ENCODE results near the gene RNF145.
"Not testable (repeated sequence)": the region's sequence is repeated elsewhere in the genome, so short reads cannot be mapped to it uniquely, and the experiment has no call there.

Gene RNF145

DNA sequence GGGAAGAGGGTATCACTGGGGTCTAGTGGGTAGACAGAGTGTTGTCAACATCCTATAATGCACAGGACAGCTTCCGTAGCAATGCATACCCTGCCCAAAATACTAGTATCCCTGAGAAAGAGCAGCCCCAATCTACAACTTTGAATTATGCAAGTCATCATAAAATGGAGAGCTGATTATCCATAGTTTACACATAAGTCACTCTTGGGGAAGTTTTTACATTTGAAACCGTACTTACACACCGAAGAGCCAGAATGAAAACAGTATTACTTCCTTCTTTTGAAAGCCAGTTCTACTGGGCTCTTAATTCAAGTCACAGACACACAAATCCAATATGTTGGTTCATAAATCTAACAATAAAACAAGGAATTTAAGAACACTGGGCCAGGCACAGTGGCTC is 21.6 kb downstream of the RNF145 start:
- no peak for DNase-seq

DNA sequence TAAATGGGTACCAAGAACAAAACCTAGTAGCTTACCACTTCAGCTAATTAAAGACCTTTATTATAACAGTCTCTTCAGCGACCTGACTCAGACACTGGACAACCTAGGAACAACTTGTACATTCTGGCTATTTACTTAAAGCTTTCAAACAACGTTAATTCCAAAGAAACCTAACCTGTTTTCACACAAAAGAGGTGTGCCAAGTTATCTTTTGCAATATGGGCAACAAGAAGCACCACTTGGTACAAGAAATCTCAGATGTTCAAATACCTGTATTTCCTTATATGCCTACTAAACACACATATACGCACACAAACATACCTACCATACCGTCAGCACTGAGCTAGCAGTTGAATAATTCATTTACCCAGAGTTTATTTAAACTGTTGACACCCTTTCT is 23.0 kb downstream of the RNF145 start:
- no peak for DNase-seq

DNA sequence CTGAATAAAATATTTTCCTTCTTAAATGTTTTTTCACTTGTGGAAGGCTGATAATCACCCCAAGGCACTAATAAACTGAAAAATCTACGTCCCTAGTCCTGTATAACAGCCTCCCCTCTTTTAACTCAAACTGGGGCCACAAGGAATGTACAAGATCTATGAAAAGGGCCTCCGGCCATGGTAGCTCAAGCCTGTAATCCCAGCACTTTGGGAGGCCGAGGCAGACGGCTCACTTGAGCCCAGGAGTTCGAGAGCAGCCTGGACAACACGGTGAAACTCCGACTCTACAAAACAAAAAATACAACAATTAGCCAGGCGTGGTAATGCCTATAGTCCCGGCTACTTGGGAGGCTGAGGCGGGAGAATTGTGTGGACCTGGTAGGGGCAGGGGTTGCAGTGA is 23.6 kb downstream of the RNF145 start:
- no peak for DNase-seq

- no peak for DNase-seq
Observed at GRCh38 chr5:159184858-159185381, 24.4 kb downstream of the RNF145 start.

- DNase-seq, result no peak
Observed at GRCh38 chr5:159184236-159184635, 25.1 kb downstream of the RNF145 start.

DNA sequence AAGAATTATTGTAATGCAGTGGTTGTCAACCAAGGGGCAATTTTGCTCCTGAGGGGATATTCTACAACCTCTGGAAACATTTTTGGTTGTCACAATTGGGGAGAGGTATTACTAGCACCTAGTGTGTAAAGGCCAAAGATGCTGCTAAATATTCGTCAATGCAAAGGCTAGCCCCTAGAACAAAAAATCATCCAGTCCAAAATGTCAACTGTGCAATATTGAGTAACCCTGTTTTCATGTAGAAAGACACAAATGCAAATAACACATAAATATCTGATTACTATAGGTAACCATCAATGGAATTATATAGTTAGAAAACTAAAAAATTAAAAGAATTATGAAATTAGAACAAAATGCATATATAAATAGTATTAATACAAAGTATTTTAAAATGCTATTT is 26.1 kb downstream of the RNF145 start:
- no peak for DNase-seq

GRCh38 chr5:159182691-159183090 is 26.7 kb downstream of the RNF145 start:
- DNase-seq, result no peak

DNA sequence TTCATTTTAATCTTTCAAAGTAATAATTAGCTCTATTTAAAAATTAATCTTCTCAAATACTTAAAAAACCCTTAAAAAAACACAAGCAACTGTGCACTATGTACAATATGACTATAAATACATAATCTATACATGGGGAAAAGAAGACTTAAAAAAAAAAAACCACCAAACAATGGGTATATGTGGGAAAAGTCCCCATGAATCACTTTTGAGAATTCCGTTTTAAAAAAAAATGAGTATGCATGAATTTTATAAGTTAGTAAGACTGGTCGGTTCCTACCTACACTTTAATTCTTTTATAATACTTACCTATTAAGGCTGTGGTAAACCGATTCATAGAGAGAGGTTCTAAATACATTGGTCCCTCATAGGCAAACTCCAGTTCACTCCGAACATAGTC is 27.7 kb downstream of the RNF145 start:
- no peak for DNase-seq

GRCh38 chr5:159181152-159181551 is 28.2 kb downstream of the RNF145 start:
- no peak for DNase-seq

- no peak for DNase-seq
Observed at GRCh38 chr5:159179529-159180305, 29.6 kb downstream of the RNF145 start.

DNA sequence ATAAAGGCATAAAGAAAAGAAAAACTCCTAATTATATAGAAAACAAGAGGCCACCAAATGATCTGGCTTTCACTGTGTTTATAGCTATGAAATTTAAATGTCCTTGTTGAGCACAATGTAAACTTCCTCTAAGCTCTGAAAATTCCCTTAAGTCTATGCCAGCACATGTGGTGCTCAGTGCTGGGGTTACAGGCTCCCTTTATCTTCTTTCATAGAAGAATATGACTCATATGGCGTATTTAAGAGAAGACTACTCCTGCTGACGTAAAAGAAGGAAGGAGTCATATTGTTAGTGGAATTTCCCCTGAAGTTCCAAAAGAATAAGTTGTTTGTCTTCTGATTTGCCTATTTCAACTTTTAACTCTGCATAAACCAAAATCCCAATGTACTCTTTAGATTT is 30.4 kb downstream of the RNF145 start:
- no peak for DNase-seq

GRCh38 chr5:159175547-159175946 is 33.8 kb downstream of the RNF145 start:
- no peak for DNase-seq

- no peak for DNase-seq
Observed at GRCh38 chr5:159174511-159175168, 34.7 kb downstream of the RNF145 start.

GRCh38 chr5:159171274-159171673 is 38.1 kb downstream of the RNF145 start:
- DNase-seq, result no peak

GRCh38 chr5:159170021-159170420 is 39.3 kb downstream of the RNF145 start:
- DNase-seq, result no peak

DNA sequence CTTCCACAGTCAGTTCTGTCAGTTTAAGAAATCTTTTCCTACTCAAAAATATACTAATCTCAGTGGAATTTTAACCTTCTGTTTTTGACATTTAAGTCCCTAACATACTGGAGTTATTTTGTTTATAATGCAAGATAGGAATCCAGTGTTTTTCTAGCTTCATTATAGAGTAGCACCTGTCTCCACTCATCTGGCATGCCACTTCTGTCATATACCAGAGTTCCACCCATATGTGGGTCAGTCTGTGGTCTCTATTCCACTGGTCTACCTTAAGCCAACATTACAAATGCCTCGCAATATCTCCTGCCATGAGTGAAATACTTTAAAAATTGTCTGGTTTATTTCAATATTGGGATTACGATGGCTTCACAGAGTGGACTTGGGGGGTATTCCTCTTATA is 42.9 kb downstream of the RNF145 start:
- no peak for DNase-seq

DNA sequence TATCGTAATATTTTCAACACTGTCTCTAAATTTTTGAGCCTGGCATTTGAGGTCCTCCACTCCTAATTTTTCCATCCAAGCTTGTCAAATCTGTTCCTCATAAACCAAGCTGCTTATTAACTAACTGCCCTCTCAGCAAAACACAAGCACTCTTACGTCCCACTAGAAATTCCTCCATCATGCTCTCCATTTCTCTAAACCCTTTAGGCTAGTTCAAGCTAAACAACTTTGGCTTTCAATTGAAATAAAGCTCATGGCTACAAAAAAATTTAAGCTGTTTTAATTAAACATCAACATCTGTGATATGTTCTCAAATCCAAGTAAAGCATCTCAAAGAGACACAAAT is 45.7 kb downstream of the RNF145 start:
- no peak for DNase-seq

- DNase-seq, result no peak
Observed at GRCh38 chr5:159163027-159163700, 46.2 kb downstream of the RNF145 start.

DNA sequence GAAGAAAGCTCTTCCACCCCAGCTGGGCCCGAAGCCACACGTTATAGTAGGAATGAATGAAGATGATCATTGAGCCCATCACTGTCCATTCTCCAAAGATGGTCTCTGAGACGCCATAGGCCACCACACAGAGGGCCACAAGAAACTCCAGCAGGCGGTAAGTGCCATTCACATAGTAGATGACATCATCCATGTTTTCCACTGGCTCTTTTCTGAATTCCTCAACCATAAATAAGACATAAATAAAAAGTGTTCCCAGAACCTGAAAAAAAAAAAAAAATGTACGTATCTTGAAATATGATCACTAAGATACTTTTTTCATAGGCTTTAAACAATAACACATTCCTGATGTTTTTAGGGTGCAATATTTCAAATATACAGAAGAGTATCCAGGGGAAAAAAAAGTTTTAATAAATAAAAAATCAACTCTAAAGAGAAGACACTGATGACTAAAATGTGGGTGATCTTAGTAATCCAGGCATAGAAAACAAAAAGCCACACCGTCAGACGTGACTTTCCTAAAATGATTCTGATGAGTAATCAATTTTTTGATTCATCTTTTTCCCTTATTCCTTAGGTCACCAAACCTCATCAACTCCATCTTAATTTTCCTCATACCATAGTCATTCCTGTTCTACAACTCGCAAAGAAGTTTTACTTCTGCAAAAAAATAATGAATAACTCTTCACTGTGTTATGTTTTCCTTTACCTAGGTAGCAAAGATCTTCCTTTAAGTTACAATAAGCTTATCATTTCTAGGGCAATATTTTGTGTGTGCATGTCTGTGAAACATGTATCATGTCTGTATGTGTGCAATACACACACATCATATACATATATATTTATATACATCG is 47.8 kb downstream of the RNF145 start:
- DNase-seq, result no peak

GRCh38 chr5:159158553-159159091 is 50.7 kb downstream of the RNF145 start:
- not testable (repeated sequence) for DNase-seq

DNA sequence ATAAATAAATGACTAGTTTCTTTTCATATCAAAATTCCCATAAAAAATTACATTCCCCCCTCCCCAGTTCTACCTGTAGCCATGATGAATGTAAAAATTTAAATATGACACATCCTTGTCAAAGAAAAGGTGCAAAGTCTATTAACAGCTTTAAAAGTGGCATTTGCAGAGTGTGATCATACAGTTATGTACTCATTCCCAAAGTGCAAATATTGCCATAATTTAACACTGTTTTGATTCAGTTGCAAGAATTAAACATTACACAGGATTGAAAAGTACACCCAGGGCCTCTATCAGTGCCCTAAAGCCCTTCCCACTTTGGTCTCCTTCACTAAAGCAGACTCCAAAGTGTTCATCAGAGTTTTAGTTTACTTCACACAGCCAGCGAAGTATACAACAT is 51.8 kb downstream of the RNF145 start:
- no peak for DNase-seq

GRCh38 chr5:159156426-159157238 is 52.7 kb downstream of the RNF145 start:
- no peak for DNase-seq
